ENCODE measurements around the gene FOXO1. TPM values are rescaled to one million over a fixed set of nuclear protein-coding genes. Genes with fewer than 3 reads are reported as not detected.

Gene FOXO1
- total RNA-seq, 1 experiment from 2014 or later: 12.2 TPM

DNA sequence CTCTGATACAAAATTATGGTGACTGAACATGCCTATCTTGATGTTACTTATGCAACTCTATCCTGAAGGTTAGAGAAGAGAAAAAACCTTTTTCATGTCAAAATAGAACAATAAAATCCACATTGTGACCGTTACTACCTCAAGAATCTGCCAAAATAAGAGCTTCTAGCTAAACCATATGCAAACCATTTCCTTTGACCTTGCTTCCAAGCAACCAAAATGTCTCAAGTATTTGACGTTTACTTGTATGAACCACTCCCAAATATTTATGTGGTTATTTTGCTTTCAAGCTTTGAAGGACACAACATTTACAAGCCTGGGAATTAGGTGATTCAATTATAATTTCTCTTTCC is 13.9 kb downstream of the FOXO1 start (continued):
- TF ChIP-seq SRF (IDR thresholded peaks at IDR 0.05; ENCODE audit: low read depth): no peak
- no peak for TF ChIP-seq JUND (IDR thresholded peaks at IDR 0.05)
- no peak for TF ChIP-seq FOSL1 (IDR thresholded peaks at IDR 0.05; ENCODE audit: low read depth)
- no peak for TF ChIP-seq TCF7L2 (IDR thresholded peaks at IDR 0.05; ENCODE audit: borderline replicate concordance, extremely low read depth, insufficient read depth, insufficient read length)
- TF ChIP-seq RAD21 (IDR thresholded peaks at IDR 0.05; ENCODE audit: low read depth): no peak
- TF ChIP-seq, protein P1, sequence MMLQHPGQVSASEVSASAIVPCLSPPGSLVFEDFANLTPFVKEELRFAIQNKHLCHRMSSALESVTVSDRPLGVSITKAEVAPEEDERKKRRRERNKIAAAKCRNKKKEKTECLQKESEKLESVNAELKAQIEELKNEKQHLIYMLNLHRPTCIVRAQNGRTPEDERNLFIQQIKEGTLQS (IDR thresholded peaks at IDR 0.05): no peak

DNA sequence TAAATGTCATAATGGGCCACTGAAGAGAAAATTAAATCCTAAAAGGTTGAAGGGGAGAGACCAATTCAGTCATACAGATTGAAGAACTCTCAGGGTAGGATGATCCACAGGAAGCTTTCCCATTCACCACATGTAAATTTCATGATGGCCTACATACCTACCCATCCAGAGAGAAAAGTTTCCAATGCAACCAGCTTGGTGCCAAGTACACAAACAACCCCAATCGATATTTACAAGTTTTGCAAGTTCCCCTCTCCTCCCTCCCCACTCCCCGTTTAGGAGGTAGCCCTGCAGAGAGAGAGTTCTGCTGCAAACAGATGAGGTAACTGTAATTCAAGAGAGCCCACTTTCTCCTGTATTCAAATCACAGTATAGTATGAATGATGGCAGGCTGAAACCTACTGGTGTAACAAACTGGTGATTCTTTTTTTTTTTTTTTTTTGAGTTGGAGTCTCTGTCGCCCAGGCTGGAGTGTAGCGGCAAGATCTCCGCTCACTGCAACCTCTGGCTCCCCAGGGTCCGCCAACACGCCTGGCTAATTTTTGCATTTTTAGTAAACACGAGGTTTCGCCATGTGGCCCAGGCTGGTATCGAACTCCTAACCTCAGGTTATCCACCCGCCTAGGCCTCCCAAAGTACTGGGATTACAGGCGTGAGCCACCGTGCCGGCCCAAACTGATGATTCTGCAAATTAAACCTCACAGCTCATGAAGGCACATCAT is 14.4 kb downstream of the FOXO1 start:
- Histone ChIP-seq H3K36me3 (ENCODE audit: control insufficient read depth in 1 of 2, insufficient read depth in 2 of 2, low read length in 2 of 2) (no peaks in the 10 kb centered on the region), H2AFZ (ENCODE audit: low read depth, low read length, poor library complexity, severe bottlenecking) (no peak overlapping the region), H3K27ac (ENCODE audit: low read depth, low read length) (no peak overlapping the region), H3K9me2 (ENCODE audit: insufficient read depth) (no peaks in the 10 kb centered on the region), H3K79me2 (ENCODE audit: insufficient read depth, low read length) (peaks cover 44% of the 10 kb centered on the region), H3K4me3 (replicated peaks in 1 of 2; ENCODE audit: low read depth in 1 of 2, low read length in 2 of 2) (no peak overlapping the region), H3K9me3 (ENCODE audit: control insufficient read depth in 1 of 2, insufficient read depth in 1 of 2, low read depth in 1 of 2, low read length in 2 of 2) (no peaks in the 10 kb centered on the region), H3K9ac (ENCODE audit: low read length) (no peak overlapping the region), H3K27me3 (ENCODE audit: insufficient read depth, low read length) (no peaks in the 10 kb centered on the region), H3K4me2 (ENCODE audit: low read length) (no peak overlapping the region), H3K4me1 (ENCODE audit: control insufficient read depth in 1 of 2, insufficient read depth in 2 of 2, low read length in 2 of 2) (no peaks in the 10 kb centered on the region), H4K20me1 (ENCODE audit: insufficient read depth) (no peaks in the 10 kb centered on the region)
- intact Hi-C loops (cut with micrococcal nuclease): no loop called here
- RAD21 ChIA-PET (ENCODE audit: low non-redundant PET in 1 of 2, low total read pairs in 2 of 2, uncharacterized antibody in 2 of 2, unreplicated experiment in 2 of 2): no interaction called here
- no TSS peak for BruUV-seq (replicated peaks)
- DNase-seq (ENCODE audit: low read depth, low spot score) (no peak), ATAC-seq (no peak)
- no peak for TF ChIP-seq FOSL1 (IDR thresholded peaks at IDR 0.05; ENCODE audit: low read depth)
- TF ChIP-seq EZH2 (IDR thresholded peaks at IDR 0.05): no peak
- TF ChIP-seq RAD21 (IDR thresholded peaks at IDR 0.05; ENCODE audit: low read depth): no peak
- TF ChIP-seq, protein P2, sequence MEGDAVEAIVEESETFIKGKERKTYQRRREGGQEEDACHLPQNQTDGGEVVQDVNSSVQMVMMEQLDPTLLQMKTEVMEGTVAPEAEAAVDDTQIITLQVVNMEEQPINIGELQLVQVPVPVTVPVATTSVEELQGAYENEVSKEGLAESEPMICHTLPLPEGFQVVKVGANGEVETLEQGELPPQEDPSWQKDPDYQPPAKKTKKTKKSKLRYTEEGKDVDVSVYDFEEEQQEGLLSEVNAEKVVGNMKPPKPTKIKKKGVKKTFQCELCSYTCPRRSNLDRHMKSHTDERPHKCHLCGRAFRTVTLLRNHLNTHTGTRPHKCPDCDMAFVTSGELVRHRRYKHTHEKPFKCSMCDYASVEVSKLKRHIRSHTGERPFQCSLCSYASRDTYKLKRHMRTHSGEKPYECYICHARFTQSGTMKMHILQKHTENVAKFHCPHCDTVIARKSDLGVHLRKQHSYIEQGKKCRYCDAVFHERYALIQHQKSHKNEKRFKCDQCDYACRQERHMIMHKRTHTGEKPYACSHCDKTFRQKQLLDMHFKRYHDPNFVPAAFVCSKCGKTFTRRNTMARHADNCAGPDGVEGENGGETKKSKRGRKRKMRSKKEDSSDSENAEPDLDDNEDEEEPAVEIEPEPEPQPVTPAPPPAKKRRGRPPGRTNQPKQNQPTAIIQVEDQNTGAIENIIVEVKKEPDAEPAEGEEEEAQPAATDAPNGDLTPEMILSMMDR (IDR thresholded peaks at IDR 0.05 in 2 of 3, conservative IDR thresholded peaks at IDR 0.05 in 1 of 3; ENCODE audit: borderline replicate concordance in 1 of 3, insufficient read depth in 1 of 3, low read depth in 2 of 3, low read length in 2 of 3): no peak
- TF ChIP-seq MAX (IDR thresholded peaks at IDR 0.05): no peak
- TF ChIP-seq, protein P1 (IDR thresholded peaks at IDR 0.05): no peak
- no peak for TF ChIP-seq REST (IDR thresholded peaks at IDR 0.05; ENCODE audit: low read depth)
- TF ChIP-seq JUND (IDR thresholded peaks at IDR 0.05): no peak
- POLR2A ChIA-PET: no interaction called here
- CTCF ChIA-PET: no interaction called here

Measured in HCT116 (cell line).